Keratinocyte (primary cell): ENCODE data around the gene FBLIM1. TPM values are rescaled to one million over a fixed set of nuclear protein-coding genes. Genes with fewer than 3 reads are reported as not detected.
A peak's percentile ranks its signal among the peaks of the same experiment; 100 is the strongest.

Experiments
- DNase-seq: peaks from one replicate; pipeline ENCODE4 v3.0.0-alpha.2; 2011; ENCODE audit warnings: low read depth, missing footprints, low spot score
- FAIRE-seq: peaks from 2 replicates; lab custom pipeline; 2011; peaks lifted over from hg19 to GRCh38; lab: Jason Lieb, UNC
- H2AFZ ChIP-seq: 2 replicates; pipeline ENCODE4 v1.6.0; 2012; ENCODE audit warnings: low read length, control low read depth, inconsistent platforms; ENCODE audit not compliant: control insufficient read depth
- H3K27ac ChIP-seq: 2 replicates; pipeline ENCODE4 v1.5.1; 2011; ENCODE audit warnings: low read length; ENCODE audit not compliant: control insufficient read depth, insufficient read depth
- H3K27me3 ChIP-seq: 3 replicates; pipeline ENCODE4 v1.6.0; 2011; ENCODE audit warnings: low read length; ENCODE audit not compliant: control insufficient read depth, insufficient read depth; ENCODE audit errors: extremely low read depth
- H3K36me3 ChIP-seq, 2 experiments: 2 replicates in 1 of 2; 3 replicates in 1 of 2; pipeline ENCODE4 v1.5.1; 2011; ENCODE audit warnings: low read length in 2 of 2, mild to moderate bottlenecking in 1 of 2; ENCODE audit not compliant: control insufficient read depth in 2 of 2, insufficient read depth in 2 of 2; ENCODE audit errors: extremely low read depth in 1 of 2
- H3K4me1 ChIP-seq: 3 replicates; pipeline ENCODE4 v1.5.1; 2011; ENCODE audit warnings: low read length; ENCODE audit not compliant: control insufficient read depth, insufficient read depth; ENCODE audit errors: extremely low read depth
- H3K4me2 ChIP-seq: 3 replicates; pipeline ENCODE4 v1.6.0; 2011; ENCODE audit warnings: low read depth, low read length; ENCODE audit not compliant: control insufficient read depth, insufficient read depth; ENCODE audit errors: extremely low read depth
- H3K4me3 ChIP-seq, 3 experiments: fragments of 200-600 bp in 1 of 3; sonication (generic) in 1 of 3; 2 replicates in 2 of 3; 3 replicates in 1 of 3; pipeline ENCODE4 v1.5.1; 2011 to 2016; ENCODE audit warnings: low read length in 3 of 3, mild to moderate bottlenecking in 3 of 3, control low read depth in 2 of 3, inconsistent platforms in 1 of 3, low read depth in 1 of 3, mixed read lengths in 1 of 3, mixed run types in 1 of 3, moderate library complexity in 1 of 3; ENCODE audit not compliant: control insufficient read depth in 2 of 3, insufficient read depth in 2 of 3; ENCODE audit errors: extremely low read depth in 1 of 3
- H3K79me2 ChIP-seq: 2 replicates; pipeline ENCODE4 v1.6.0; 2012; ENCODE audit warnings: low read length; ENCODE audit not compliant: control insufficient read depth, insufficient read depth
- H3K9ac ChIP-seq: 3 replicates; pipeline ENCODE4 v1.6.0; 2011; ENCODE audit warnings: low read length; ENCODE audit not compliant: control insufficient read depth, insufficient read depth; ENCODE audit errors: extremely low read depth
- H3K9me1 ChIP-seq: 3 replicates; pipeline ENCODE4 v1.6.0; 2011; ENCODE audit warnings: low read length; ENCODE audit not compliant: control insufficient read depth, insufficient read depth; ENCODE audit errors: extremely low read depth
- H3K9me3 ChIP-seq: 2 replicates; pipeline ENCODE4 v1.5.1; 2012; ENCODE audit warnings: low read depth, low read length; ENCODE audit not compliant: control insufficient read depth
- H4K20me1 ChIP-seq: 3 replicates; pipeline ENCODE4 v1.6.0; 2011; ENCODE audit warnings: low read length; ENCODE audit not compliant: control insufficient read depth, insufficient read depth; ENCODE audit errors: extremely low read depth
- EZH2 ChIP-seq: IDR thresholded peaks from one replicate; pipeline ENCODE4 v1.6.1; 2012; ENCODE audit warnings: inconsistent platforms, mild to moderate bottlenecking, low read length, moderate library complexity
- dilution Hi-C: fragments of 300-500 bp; cut with MboI; formaldehyde crosslinking; loops from one replicate; pipeline ENCODE4 v1.7.0; 2020; ENCODE audit warnings: low sequenced_read_pairs; ENCODE audit not compliant: extremely low pct_ligation_motif_present
- polyA plus RNA-seq, 5 experiments: library from polyadenylated mRNA; depleted of rRNA in 3 of 5; stranded (reverse) in 3 of 5; stranded (forward) in 1 of 5; unstranded in 1 of 5; fragments of >200 nt; gene quantifications; 1 replicate in 1 of 5; 2 replicates in 3 of 5; 3 replicates in 1 of 5; pipeline versions ENCODE4 v1.2.1 to v1.2.3, GENCODE V29; 2011 to 2012; ENCODE audit warnings: missing spikeins in 2 of 5, low read depth in 1 of 5, low replicate concordance in 1 of 5
- TF ChIP-seq, protein P1 (sequence below), 3 experiments: IDR thresholded peaks in 1 of 3; conservative IDR thresholded peaks in 1 of 3; optimal IDR thresholded peaks in 1 of 3; 2 replicates in 2 of 3; 3 replicates in 1 of 3; pipeline versions ENCODE3 to v1.5.1; 2011; ENCODE audit warnings: low read length in 3 of 3, mild to moderate bottlenecking in 3 of 3, moderate library complexity in 2 of 3, control low read depth in 1 of 3, inconsistent platforms in 1 of 3; ENCODE audit not compliant: insufficient read depth in 2 of 3; ENCODE audit errors: extremely low read depth in 1 of 3

The FBLIM1 gene
- polyA plus RNA-seq, 1 donor (not counting 4 experiments of a cell fraction or from before 2014, with no cell fraction given): 144 TPM

DNA sequence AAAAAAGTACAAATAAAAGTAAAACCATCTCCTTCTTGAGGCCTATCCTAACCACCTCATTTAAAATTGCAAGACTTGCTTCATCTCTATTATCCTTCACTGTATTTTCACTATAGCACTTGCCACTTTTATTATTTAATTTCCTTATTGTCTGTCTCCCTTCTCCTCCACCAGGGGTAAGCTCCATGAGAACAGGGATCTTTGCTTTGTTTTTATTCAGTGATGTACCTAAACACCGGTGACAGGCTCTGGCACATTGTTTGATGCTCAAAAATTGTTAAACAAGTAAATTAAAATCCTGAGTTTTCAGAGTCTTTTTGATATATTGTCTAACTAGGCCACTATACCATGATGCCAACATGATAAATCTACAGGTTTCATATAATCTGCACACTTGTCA is 71.7 kb downstream of the FBLIM1 start:
- Histone ChIP-seq H3K9ac (peak overlapping the region; percentile 28), H3K79me2 (no peaks in the 10 kb centered on the region), H3K9me3 (no peaks in the 10 kb centered on the region), H3K9me1 (no peaks in the 10 kb centered on the region), H4K20me1 (no peaks in the 10 kb centered on the region), H3K4me1 (peaks cover 37% of the 10 kb centered on the region), H3K4me3 (no peak overlapping the region), H3K36me3 (no peaks in the 10 kb centered on the region), H3K4me2 (peak overlapping the region; percentile 73), H2AFZ (no peak overlapping the region), H3K27me3 (no peaks in the 10 kb centered on the region), H3K27ac (peak overlapping the region; percentile 97)
- FAIRE-seq: no peak
- dilution Hi-C loops: no loop called here
- no peak for DNase-seq
- no peak for TF ChIP-seq EZH2
- TF ChIP-seq, protein P1, sequence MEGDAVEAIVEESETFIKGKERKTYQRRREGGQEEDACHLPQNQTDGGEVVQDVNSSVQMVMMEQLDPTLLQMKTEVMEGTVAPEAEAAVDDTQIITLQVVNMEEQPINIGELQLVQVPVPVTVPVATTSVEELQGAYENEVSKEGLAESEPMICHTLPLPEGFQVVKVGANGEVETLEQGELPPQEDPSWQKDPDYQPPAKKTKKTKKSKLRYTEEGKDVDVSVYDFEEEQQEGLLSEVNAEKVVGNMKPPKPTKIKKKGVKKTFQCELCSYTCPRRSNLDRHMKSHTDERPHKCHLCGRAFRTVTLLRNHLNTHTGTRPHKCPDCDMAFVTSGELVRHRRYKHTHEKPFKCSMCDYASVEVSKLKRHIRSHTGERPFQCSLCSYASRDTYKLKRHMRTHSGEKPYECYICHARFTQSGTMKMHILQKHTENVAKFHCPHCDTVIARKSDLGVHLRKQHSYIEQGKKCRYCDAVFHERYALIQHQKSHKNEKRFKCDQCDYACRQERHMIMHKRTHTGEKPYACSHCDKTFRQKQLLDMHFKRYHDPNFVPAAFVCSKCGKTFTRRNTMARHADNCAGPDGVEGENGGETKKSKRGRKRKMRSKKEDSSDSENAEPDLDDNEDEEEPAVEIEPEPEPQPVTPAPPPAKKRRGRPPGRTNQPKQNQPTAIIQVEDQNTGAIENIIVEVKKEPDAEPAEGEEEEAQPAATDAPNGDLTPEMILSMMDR (optimal IDR thresholded peaks at IDR 0.05 in 1 of 3, IDR thresholded peaks at IDR 0.05 in 1 of 3, conservative IDR thresholded peaks at IDR 0.05 in 1 of 3; ENCODE audit: extremely low read depth in 1 of 3, insufficient read depth in 2 of 3, low read length in 3 of 3): no peak

DNA sequence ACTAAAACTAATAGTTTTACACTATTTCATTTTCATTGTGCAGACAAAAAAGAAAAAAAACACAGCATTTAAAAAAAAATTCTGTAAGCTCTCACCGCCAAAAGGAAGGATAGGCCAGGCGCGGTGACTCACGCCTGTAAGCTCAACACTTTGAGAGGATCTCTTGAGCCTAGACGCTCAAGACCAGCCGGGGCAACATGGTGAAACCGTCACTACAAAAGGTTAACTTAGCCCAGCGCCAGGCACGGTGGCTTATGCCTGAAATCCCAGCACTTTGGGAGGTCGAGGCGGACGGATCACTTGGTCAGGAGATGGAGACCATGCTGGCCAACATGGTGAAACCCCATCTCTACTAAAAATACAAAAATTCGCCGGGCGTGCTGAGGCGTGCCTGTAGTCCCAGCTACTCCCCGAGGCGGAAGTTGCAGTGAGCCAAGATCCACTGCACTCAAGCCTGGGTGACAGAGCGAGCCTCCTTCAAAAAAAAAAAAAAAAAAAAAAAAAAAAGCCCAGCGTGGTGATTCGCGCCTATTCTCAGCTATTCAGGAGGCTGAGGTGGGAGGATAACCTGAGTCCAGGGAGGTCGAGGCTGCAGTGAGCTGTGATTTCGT is 74.6 kb downstream of the FBLIM1 start:
- no peaks in the 10 kb centered on the region for H3K79me2 ChIP-seq
- H3K4me3 ChIP-seq: peak overlapping the region; percentile 63 to 95 (median 71)
- peaks cover 37% of the 10 kb centered on the region for H3K4me1 ChIP-seq
- H4K20me1 ChIP-seq: no peaks in the 10 kb centered on the region
- DNase-seq (no peak), FAIRE-seq (no peak)
- H3K27me3 ChIP-seq: no peaks in the 10 kb centered on the region
- dilution Hi-C loops: no loop called here
- no peaks in the 10 kb centered on the region for H3K36me3 ChIP-seq
- H3K9ac ChIP-seq: peak overlapping the region; percentile 98
- peak overlapping the region; percentile 97 for H3K27ac ChIP-seq
- no peaks in the 10 kb centered on the region for H3K9me3 ChIP-seq
- peak overlapping the region; percentile 72 for H2AFZ ChIP-seq
- TF ChIP-seq EZH2: no peak
- TF ChIP-seq, protein P1 (optimal IDR thresholded peaks at IDR 0.05 in 1 of 3, IDR thresholded peaks at IDR 0.05 in 1 of 3, conservative IDR thresholded peaks at IDR 0.05 in 1 of 3; ENCODE audit: extremely low read depth in 1 of 3, insufficient read depth in 2 of 3, low read length in 3 of 3): no peak
- peak overlapping the region; percentile 90 for H3K4me2 ChIP-seq
- H3K9me1 ChIP-seq: no peaks in the 10 kb centered on the region
